GM12873 (cell line): ENCODE data around the gene KPRP.

Experiments used
- CTCF ChIP-seq: IDR thresholded peaks from 2 replicates; pipeline ENCODE4 v1.5.1; 2012; ENCODE audit warnings: low read depth, mild to moderate bottlenecking, moderate library complexity, low read length, control low read depth; ENCODE audit not compliant: insufficient read depth; ENCODE audit errors: missing control alignments

The KPRP gene

GRCh38 chr1:152776361-152776760 lies 18.5 kb downstream of the KPRP start:
- TF ChIP-seq CTCF = no peak

- TF ChIP-seq CTCF = peak; percentile 74
Observed at GRCh38 chr1:152777510-152778137, 19.8 kb downstream of the KPRP start.

- no peak for TF ChIP-seq CTCF
Observed at GRCh38 chr1:152783095-152783494, 25.3 kb downstream of the KPRP start.

- TF ChIP-seq CTCF = no peak
Observed at GRCh38 chr1:152786077-152786476, 28.3 kb downstream of the KPRP start, which contains the start of gene LCE1E. Gene LCE1E (plus strand): TSS chr1:152786257. CDS start chr1:152787300, 1,043 bp downstream.

GRCh38 chr1:152795686-152796085 lies 37.9 kb downstream of the KPRP start:
- no peak for TF ChIP-seq CTCF

GRCh38 chr1:152796421-152796820 lies 38.6 kb downstream of the KPRP start, which contains the start of gene LCE1D:
Gene LCE1D (plus strand): TSS chr1:152796721. CDS start chr1:152797795, 1,074 bp downstream.
- TF ChIP-seq CTCF = no peak

- TF ChIP-seq CTCF = no peak
Observed at GRCh38 chr1:152801333-152801732, 43.5 kb downstream of the KPRP start.
